SK-N-SH treated with all-trans-retinoic acid at 6 μM for 48 hours (cell line): ENCODE results near the gene MARCHF6.

Experiments
- ATAC-seq: fragments of 200-7000 bp; cut with Tn5 transposase; 3 replicates; pipeline ENCODE4 v1.9.1; 2020; ENCODE audit warnings: mild to moderate bottlenecking, moderate library complexity
- ARNTL ChIP-seq: fragments of 450-650 bp; formaldehyde crosslinking; IDR thresholded peaks from 2 replicates; pipeline ENCODE4 v1.5.0; 2020; ENCODE audit warnings: low read depth, mild to moderate bottlenecking, moderate library complexity, borderline replicate concordance
- BACH2 ChIP-seq: fragments of 250-450 bp; sonication (Bioruptor Pico); IDR thresholded peaks from 2 replicates; pipeline ENCODE4 v1.9.0; 2021; ENCODE audit warnings: mild to moderate bottlenecking, borderline replicate concordance
- CSDC2 ChIP-seq: fragments of 250-450 bp; sonication (Bioruptor Pico); IDR thresholded peaks from 2 replicates; pipeline ENCODE4 v1.5.0; 2020; ENCODE audit warnings: mild to moderate bottlenecking, moderate library complexity
- ESRRG ChIP-seq: fragments of 250-450 bp; sonication (Bioruptor Pico); IDR thresholded peaks from 2 replicates; pipeline ENCODE4 v1.6.1; 2021; ENCODE audit warnings: mild to moderate bottlenecking
- GLIS3 ChIP-seq: fragments of 250-450 bp; sonication (Bioruptor Pico); IDR thresholded peaks from 2 replicates; pipeline ENCODE4 v1.5.0; 2020; ENCODE audit warnings: mild to moderate bottlenecking, moderate library complexity
- ISL1 ChIP-seq: fragments of 250-450 bp; sonication (Bioruptor Pico); IDR thresholded peaks from 2 replicates; pipeline ENCODE4 v2.1.2; 2022; ENCODE audit warnings: mild to moderate bottlenecking, moderate library complexity
- OSR1 ChIP-seq: fragments of 250-450 bp; sonication (Bioruptor Pico); IDR thresholded peaks from 2 replicates; pipeline ENCODE4 v1.8.0; 2022; ENCODE audit warnings: moderate library complexity, mild to moderate bottlenecking, inconsistent platforms
- PPARA ChIP-seq: fragments of 250-450 bp; sonication (Bioruptor Pico); IDR thresholded peaks from 2 replicates; pipeline ENCODE4 v1.5.0; 2020; ENCODE audit warnings: mild to moderate bottlenecking, borderline replicate concordance
- RARB ChIP-seq: fragments of 250-450 bp; sonication (Bioruptor Pico); IDR thresholded peaks from 2 replicates; pipeline ENCODE4 v1.8.0; 2021; ENCODE audit warnings: mild to moderate bottlenecking, moderate library complexity
- TOX ChIP-seq: fragments of 250-450 bp; sonication (Bioruptor Pico); IDR thresholded peaks from 2 replicates; pipeline ENCODE4 v1.8.0; 2021; ENCODE audit warnings: mild to moderate bottlenecking, moderate library complexity, borderline replicate concordance
- TSHZ2 ChIP-seq: fragments of 250-450 bp; sonication (Bioruptor Pico); IDR thresholded peaks from 2 replicates; pipeline ENCODE4 v1.5.0; 2020; ENCODE audit warnings: mild to moderate bottlenecking, moderate library complexity
- ZC3H10 ChIP-seq: fragments of 250-450 bp; sonication (Bioruptor Pico); IDR thresholded peaks from 2 replicates; pipeline ENCODE4 v1.5.1; 2021; ENCODE audit warnings: mild to moderate bottlenecking, moderate library complexity
- ZFP3 ChIP-seq: fragments of 250-450 bp; sonication (Bioruptor Pico); IDR thresholded peaks from 2 replicates; pipeline ENCODE4 v1.5.0; 2020; ENCODE audit warnings: mild to moderate bottlenecking, moderate library complexity
- ZFP30 ChIP-seq: fragments of 450-650 bp; formaldehyde crosslinking; IDR thresholded peaks from 2 replicates; pipeline ENCODE4 v1.5.0; 2022; ENCODE audit warnings: mild to moderate bottlenecking, moderate library complexity
- ZNF565 ChIP-seq: fragments of 450-650 bp; formaldehyde crosslinking; conservative IDR thresholded peaks from 2 replicates; pipeline ENCODE4 v1.5.0; 2020; ENCODE audit warnings: low read depth, mild to moderate bottlenecking, moderate library complexity
- ZNF70 ChIP-seq: fragments of 450-650 bp; formaldehyde crosslinking; IDR thresholded peaks from 2 replicates; pipeline ENCODE4 v1.5.0; 2020; ENCODE audit warnings: mild to moderate bottlenecking, moderate library complexity
- ZNF8 ChIP-seq: fragments of 450-650 bp; formaldehyde crosslinking; IDR thresholded peaks from 2 replicates; pipeline ENCODE4 v1.5.0; 2020; ENCODE audit warnings: mild to moderate bottlenecking, moderate library complexity
- TF ChIP-seq, protein P1 (sequence below): fragments of 250-450 bp; sonication (Bioruptor Pico); IDR thresholded peaks from 2 replicates; pipeline ENCODE4 v1.5.1; 2021; ENCODE audit warnings: mild to moderate bottlenecking, moderate library complexity
- TF ChIP-seq, protein P2 (sequence below): fragments of 250-450 bp; sonication (Bioruptor Pico); IDR thresholded peaks from 2 replicates; pipeline ENCODE4 v1.5.1; 2020; ENCODE audit warnings: low read depth, mild to moderate bottlenecking, moderate library complexity
- TF ChIP-seq, protein P3 (sequence below): fragments of 250-450 bp; sonication (Bioruptor Pico); IDR thresholded peaks from 2 replicates; pipeline ENCODE4 v1.8.0; 2021; ENCODE audit warnings: low read depth, mild to moderate bottlenecking, moderate library complexity, borderline replicate concordance

Gene MARCHF6

DNA sequence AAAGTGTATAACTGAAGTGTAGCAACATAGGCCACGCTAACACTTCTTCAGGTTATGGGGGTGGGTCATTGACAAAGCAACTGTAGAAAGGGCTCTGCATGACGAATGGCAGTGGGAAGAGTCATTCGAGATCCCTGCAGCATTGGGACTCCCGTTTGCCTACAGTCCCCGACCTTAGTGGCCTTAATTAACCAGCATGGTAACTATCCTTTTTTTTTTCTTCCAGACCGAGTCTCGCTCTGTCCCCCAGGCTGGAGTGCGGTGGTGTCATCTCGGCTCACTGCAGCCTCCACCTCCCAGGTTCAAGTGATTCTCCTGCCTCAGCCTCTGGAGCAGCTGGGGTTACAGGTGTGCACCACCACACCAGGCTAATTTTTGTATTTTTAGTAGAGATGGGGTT is 31.6 kb upstream of the MARCHF6 start:
- no peak for ATAC-seq
- no peak for TF ChIP-seq RARB (CRISPR knock-in tag)

- no peak for ATAC-seq
Observed at GRCh38 chr5:10323588-10324488, 29.7 kb upstream of the MARCHF6 start.

GRCh38 chr5:10324518-10325370 is 28.8 kb upstream of the MARCHF6 start:
- TF ChIP-seq, protein P1, sequence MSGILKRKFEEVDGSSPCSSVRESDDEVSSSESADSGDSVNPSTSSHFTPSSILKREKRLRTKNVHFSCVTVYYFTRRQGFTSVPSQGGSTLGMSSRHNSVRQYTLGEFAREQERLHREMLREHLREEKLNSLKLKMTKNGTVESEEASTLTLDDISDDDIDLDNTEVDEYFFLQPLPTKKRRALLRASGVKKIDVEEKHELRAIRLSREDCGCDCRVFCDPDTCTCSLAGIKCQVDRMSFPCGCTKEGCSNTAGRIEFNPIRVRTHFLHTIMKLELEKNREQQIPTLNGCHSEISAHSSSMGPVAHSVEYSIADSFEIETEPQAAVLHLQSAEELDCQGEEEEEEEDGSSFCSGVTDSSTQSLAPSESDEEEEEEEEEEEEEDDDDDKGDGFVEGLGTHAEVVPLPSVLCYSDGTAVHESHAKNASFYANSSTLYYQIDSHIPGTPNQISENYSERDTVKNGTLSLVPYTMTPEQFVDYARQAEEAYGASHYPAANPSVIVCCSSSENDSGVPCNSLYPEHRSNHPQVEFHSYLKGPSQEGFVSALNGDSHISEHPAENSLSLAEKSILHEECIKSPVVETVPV (CRISPR knock-in tag), result no peak
- TF ChIP-seq RARB (CRISPR knock-in tag), result no peak
- no peak for TF ChIP-seq BACH2 (CRISPR knock-in tag)
- no peak for TF ChIP-seq ZFP3
- TF ChIP-seq ZC3H10, result no peak
- TF ChIP-seq OSR1, result no peak
- ATAC-seq, result no peak

More at GRCh38 chr5:10323588-10324488, 29.7 kb upstream of the MARCHF6 start:
- no peak for TF ChIP-seq ZNF8 (CRISPR knock-in tag)
- no peak for TF ChIP-seq ZNF70 (CRISPR knock-in tag)
- TF ChIP-seq, protein P2, sequence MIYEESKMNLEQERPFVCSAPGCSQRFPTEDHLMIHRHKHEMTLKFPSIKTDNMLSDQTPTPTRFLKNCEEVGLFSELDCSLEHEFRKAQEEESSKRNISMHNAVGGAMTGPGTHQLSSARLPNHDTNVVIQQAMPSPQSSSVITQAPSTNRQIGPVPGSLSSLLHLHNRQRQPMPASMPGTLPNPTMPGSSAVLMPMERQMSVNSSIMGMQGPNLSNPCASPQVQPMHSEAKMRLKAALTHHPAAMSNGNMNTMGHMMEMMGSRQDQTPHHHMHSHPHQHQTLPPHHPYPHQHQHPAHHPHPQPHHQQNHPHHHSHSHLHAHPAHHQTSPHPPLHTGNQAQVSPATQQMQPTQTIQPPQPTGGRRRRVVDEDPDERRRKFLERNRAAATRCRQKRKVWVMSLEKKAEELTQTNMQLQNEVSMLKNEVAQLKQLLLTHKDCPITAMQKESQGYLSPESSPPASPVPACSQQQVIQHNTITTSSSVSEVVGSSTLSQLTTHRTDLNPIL (CRISPR knock-in tag), result no peak
- no peak for TF ChIP-seq BACH2 (CRISPR knock-in tag)
- no peak for TF ChIP-seq TOX (CRISPR knock-in tag)
- no peak for TF ChIP-seq CSDC2
- TF ChIP-seq GLIS3 (CRISPR knock-in tag), result no peak
- no peak for TF ChIP-seq ISL1
- TF ChIP-seq ZFP30 (CRISPR knock-in tag), result no peak
- TF ChIP-seq PPARA (CRISPR knock-in tag), result no peak
- no peak for TF ChIP-seq TSHZ2 (CRISPR knock-in tag)
- TF ChIP-seq ZFP3, result no peak

GRCh38 chr5:10328323-10328722 is 25.2 kb upstream of the MARCHF6 start:
- ATAC-seq, result no peak
- TF ChIP-seq ZFP30 (CRISPR knock-in tag) (no peak), TSHZ2 (CRISPR knock-in tag) (no peak), ZNF8 (CRISPR knock-in tag) (no peak), GLIS3 (CRISPR knock-in tag) (no peak), ESRRG (no peak), ARNTL (no peak), OSR1 (no peak), ZFP3 (no peak), CSDC2 (no peak), ZC3H10 (no peak), ZNF565 (CRISPR knock-in tag) (no peak)
- TF ChIP-seq, protein P1 (CRISPR knock-in tag), result no peak
- TF ChIP-seq, protein P3, sequence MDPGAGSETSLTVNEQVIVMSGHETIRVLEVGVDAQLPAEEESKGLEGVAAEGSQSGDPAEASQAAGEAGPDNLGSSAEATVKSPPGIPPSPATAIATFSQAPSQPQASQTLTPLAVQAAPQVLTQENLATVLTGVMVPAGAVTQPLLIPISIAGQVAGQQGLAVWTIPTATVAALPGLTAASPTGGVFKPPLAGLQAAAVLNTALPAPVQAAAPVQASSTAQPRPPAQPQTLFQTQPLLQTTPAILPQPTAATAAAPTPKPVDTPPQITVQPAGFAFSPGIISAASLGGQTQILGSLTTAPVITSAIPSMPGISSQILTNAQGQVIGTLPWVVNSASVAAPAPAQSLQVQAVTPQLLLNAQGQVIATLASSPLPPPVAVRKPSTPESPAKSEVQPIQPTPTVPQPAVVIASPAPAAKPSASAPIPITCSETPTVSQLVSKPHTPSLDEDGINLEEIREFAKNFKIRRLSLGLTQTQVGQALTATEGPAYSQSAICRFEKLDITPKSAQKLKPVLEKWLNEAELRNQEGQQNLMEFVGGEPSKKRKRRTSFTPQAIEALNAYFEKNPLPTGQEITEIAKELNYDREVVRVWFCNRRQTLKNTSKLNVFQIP (CRISPR knock-in tag), result no peak
- TF ChIP-seq, protein P2 (CRISPR knock-in tag), result no peak
